SK-N-SH (cell line): ENCODE measurements around the gene MCF2L2. TPM values are rescaled to one million over a fixed set of nuclear protein-coding genes. Genes with fewer than 3 reads are reported as not detected.
A peak's percentile ranks its signal among the peaks of the same experiment; 100 is the strongest.

Source experiments
- CTCF ChIA-PET: fragments of 300-600, 350-600 bp; formaldehyde crosslinking; extraction: SDS; loops from one replicate; lab custom pipeline; 2021; lab: Yijun Ruan, JAX
- POLR2A ChIA-PET: fragments of 350-600 bp; sonication (Branson Sonifier 250); formaldehyde crosslinking; extraction: SDS; loops from one replicate; lab custom pipeline; 2020; ENCODE audit warnings: antibody characterized with exemption, inconsistent platforms; lab: Yijun Ruan, JAX
- DNase-seq: peaks from one replicate; pipeline ENCODE4 v3.0.0; 2012
- H2AFZ ChIP-seq: fragments of 200-600 bp; sonication (generic); 2 replicates; pipeline ENCODE4 v1.8.1; 2016; ENCODE audit warnings: antibody characterized with exemption, mild to moderate bottlenecking, low read depth
- H3F3A ChIP-seq: fragments of 200-600 bp; sonication (generic); replicated peaks from 2 replicates; pipeline ENCODE3; 2016; ENCODE audit warnings: antibody characterized with exemption, mild to moderate bottlenecking; ENCODE audit not compliant: insufficient read depth
- H3K27ac ChIP-seq, 2 experiments: fragments of 200-500 bp in 1 of 2; fragments of 200-600 bp in 1 of 2; sonication (Bioruptor generic) in 1 of 2; sonication (generic), shearing (Covaris generic) in 1 of 2; 2 replicates each; pipeline versions ENCODE4 v1.5.1 to v1.6.1; 2014 to 2016; ENCODE audit warnings: low read depth in 2 of 2, inconsistent platforms in 1 of 2, low read length in 1 of 2, mild to moderate bottlenecking in 1 of 2, mixed read lengths in 1 of 2
- H3K27me3 ChIP-seq: fragments of 200-600 bp; sonication (generic), shearing (Covaris generic); 2 replicates; pipeline ENCODE4 v1.6.1; 2016; ENCODE audit warnings: mixed run types; ENCODE audit not compliant: insufficient read depth
- H3K36me3 ChIP-seq, 2 experiments: fragments of 200-500 bp in 1 of 2; fragments of 200-600 bp in 1 of 2; sonication (Bioruptor generic) in 1 of 2; sonication (generic) in 1 of 2; replicated peaks in 1 of 2; 2 replicates each; pipeline versions ENCODE3 to v1.5.1; 2014 to 2016; ENCODE audit warnings: low read length in 1 of 2, mild to moderate bottlenecking in 1 of 2; ENCODE audit not compliant: insufficient read depth in 2 of 2, control insufficient read depth in 1 of 2
- H3K4me1 ChIP-seq, 2 experiments: fragments of 200-500 bp in 1 of 2; fragments of 200-600 bp in 1 of 2; sonication (Bioruptor generic) in 1 of 2; sonication (generic), shearing (Covaris generic) in 1 of 2; 2 replicates each; pipeline versions ENCODE4 v1.5.1 to v1.6.1; 2014 to 2016; ENCODE audit warnings: low read depth in 1 of 2, low read length in 1 of 2, mixed run types in 1 of 2; ENCODE audit not compliant: insufficient read depth in 2 of 2, control insufficient read depth in 1 of 2
- H3K4me2 ChIP-seq: fragments of 200-600 bp; sonication (generic), shearing (Covaris generic); 2 replicates; pipeline ENCODE4 v1.6.1; 2017; ENCODE audit warnings: mixed run types
- H3K4me3 ChIP-seq, 2 experiments: fragments of 200-500 bp in 1 of 2; fragments of 200-600 bp in 1 of 2; sonication (Bioruptor generic) in 1 of 2; sonication (generic), shearing (Covaris generic) in 1 of 2; 2 replicates each; pipeline versions ENCODE4 v1.5.1 to v1.8.1; 2014 to 2016; ENCODE audit warnings: low read depth in 2 of 2, inconsistent platforms in 1 of 2, low read length in 1 of 2, mild to moderate bottlenecking in 1 of 2, mixed read lengths in 1 of 2, moderate library complexity in 1 of 2
- H3K79me2 ChIP-seq: fragments of 200-600 bp; sonication (generic); 2 replicates; pipeline ENCODE4 v1.8.1; 2017; ENCODE audit warnings: mild to moderate bottlenecking; ENCODE audit not compliant: insufficient read depth
- H3K9ac ChIP-seq: fragments of 200-600 bp; sonication (generic); 2 replicates; pipeline ENCODE4 v1.6.1; 2017; ENCODE audit warnings: mixed run types
- H3K9me2 ChIP-seq: fragments of 200-600 bp; sonication (generic); 2 replicates; pipeline ENCODE4 v1.6.1; 2017; ENCODE audit warnings: mixed run types
- H3K9me3 ChIP-seq: fragments of 200-600 bp; sonication (generic); 2 replicates; pipeline ENCODE4 v1.6.1; 2017; ENCODE audit warnings: mixed run types, mild to moderate bottlenecking, moderate library complexity
- H4K20me1 ChIP-seq: fragments of 200-600 bp; sonication (generic); 2 replicates; pipeline ENCODE4 v1.6.1; 2017; ENCODE audit warnings: mild to moderate bottlenecking, mixed run types; ENCODE audit not compliant: insufficient read depth
- FOSL2 ChIP-seq: IDR thresholded peaks from 2 replicates; pipeline ENCODE4 v1.4.0; 2012; ENCODE audit warnings: low read depth, mild to moderate bottlenecking, moderate library complexity, borderline replicate concordance
- FOXM1 ChIP-seq: IDR thresholded peaks from 2 replicates; pipeline ENCODE4 v1.4.0; 2012; ENCODE audit warnings: low read depth, mild to moderate bottlenecking
- POLR2AphosphoS5 ChIP-seq: IDR thresholded peaks from 2 replicates; pipeline ENCODE4 v1.6.1; 2012; ENCODE audit warnings: low read depth, low read length
- RAD21 ChIP-seq: IDR thresholded peaks from 2 replicates; pipeline ENCODE4 v1.6.1; 2012; ENCODE audit warnings: mild to moderate bottlenecking, low read length
- RCOR1 ChIP-seq: fragments of 150-350 bp; IDR thresholded peaks from 2 replicates; pipeline ENCODE4 v1.6.1; 2017; ENCODE audit warnings: antibody characterized with exemption, low read length
- RXRA ChIP-seq: IDR thresholded peaks from 2 replicates; pipeline ENCODE4 v1.4.0; 2012; ENCODE audit warnings: low read depth, mild to moderate bottlenecking, borderline replicate concordance
- SIN3A ChIP-seq: IDR thresholded peaks from 2 replicates; pipeline ENCODE4 v1.6.1; 2012; ENCODE audit warnings: low read depth, mild to moderate bottlenecking, low read length, moderate library complexity, borderline replicate concordance
- TAF1 ChIP-seq: IDR thresholded peaks from 2 replicates; pipeline ENCODE4 v1.6.1; 2012; ENCODE audit warnings: low read depth, mild to moderate bottlenecking, low read length, moderate library complexity, borderline replicate concordance
- TCF12 ChIP-seq: IDR thresholded peaks from 2 replicates; pipeline ENCODE4 v1.4.0; 2012
- YY1 ChIP-seq: IDR thresholded peaks from 2 replicates; pipeline ENCODE4 v1.4.0; 2012; ENCODE audit warnings: low read depth, mild to moderate bottlenecking
- WGBS: methylation state at CpG from one replicate; pipeline ENCODE4 v1.1.6; 2017; ENCODE audit warnings: low lambda C conversion rate; 5-methylcytosine and 5-hydroxymethylcytosine counted together
- polyA plus RNA-seq, 3 experiments: library from polyadenylated mRNA; depleted of rRNA; stranded (reverse); fragments of >200 nt; gene quantifications; 2 replicates each; pipeline ENCODE4 v1.2.3, GENCODE V29; 2012
- TF ChIP-seq, protein P1 (sequence below): IDR thresholded peaks from 2 replicates; pipeline ENCODE4 v1.4.0; 2012; ENCODE audit warnings: low read depth
- TF ChIP-seq, protein P2 (sequence below): fragments of 150-350 bp; IDR thresholded peaks from 2 replicates; pipeline ENCODE4 v1.6.1; 2017; ENCODE audit warnings: antibody characterized with exemption, low read length, low read depth, borderline replicate concordance

The MCF2L2 gene
- polyA plus RNA-seq, 1 of the 3 experiments (the other 2 are of a cell fraction): 0.56 TPM

DNA sequence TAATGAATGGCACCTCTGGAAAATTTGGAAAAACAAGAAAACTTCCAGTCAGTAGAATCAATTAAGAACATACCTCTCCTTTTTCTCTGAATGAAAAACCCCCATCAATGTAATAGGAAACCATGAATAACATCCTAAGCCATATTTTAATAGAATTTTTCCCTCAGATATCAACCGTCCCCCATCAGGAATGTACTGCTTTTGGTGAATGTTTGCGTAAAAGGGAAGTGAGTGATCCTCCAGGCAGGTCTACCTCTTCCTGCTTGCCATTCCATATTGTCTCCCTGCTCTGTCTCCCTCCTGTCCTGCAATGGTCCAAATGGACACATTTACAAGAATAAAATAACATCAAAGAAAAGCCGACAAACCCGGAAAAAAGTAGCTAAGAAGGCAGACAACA is 296.7 kb downstream of the MCF2L2 start:
- Histone ChIP-seq H3K9me3 (peaks cover 11% of the 10 kb centered on the region; the same call in 1 of the 2 replicates), H4K20me1 (no peaks in the 10 kb centered on the region), H3K4me1 (peaks cover 0 to 12% of the 10 kb centered on the region in 2 experiments; a peak in 1 of 4 replicates), H3F3A (no peaks in the 10 kb centered on the region), H3K27ac (peak overlapping the region in 1 of 2 experiments; percentile 62; a peak in 2 of 4 replicates), H3K36me3 (no peaks in the 10 kb centered on the region), H3K9me2 (no peaks in the 10 kb centered on the region), H3K79me2 (no peaks in the 10 kb centered on the region), H3K27me3 (no peaks in the 10 kb centered on the region), H3K9ac (peak overlapping the region; percentile 44; the same call in 1 of the 2 replicates), H3K4me3 (peak overlapping the region in 1 of 2 experiments; percentile 13; a peak in 1 of 4 replicates), H2AFZ (peak overlapping the region; percentile 67), H3K4me2 (peak overlapping the region; percentile 47)
- TF ChIP-seq FOSL2: peak; percentile 30; the same call in 1 of the 2 replicates
- no peak for TF ChIP-seq RXRA
- peak; percentile 17; the same call in 1 of the 2 replicates for TF ChIP-seq TCF12
- no peak for TF ChIP-seq TAF1
- no peak for TF ChIP-seq SIN3A
- 27% methylated on average over 4 of the region's 4 CpGs for WGBS
- no peak for DNase-seq
- ChIA-PET CTCF (interaction anchor here (1.0 to 1.7 kb wide), 3 partner anchors 9 to 250 kb away, joined by 3 to 7 read pairs (median 4); no protein-coding TSS in a partner anchor), POLR2A (no interaction called here)

DNA sequence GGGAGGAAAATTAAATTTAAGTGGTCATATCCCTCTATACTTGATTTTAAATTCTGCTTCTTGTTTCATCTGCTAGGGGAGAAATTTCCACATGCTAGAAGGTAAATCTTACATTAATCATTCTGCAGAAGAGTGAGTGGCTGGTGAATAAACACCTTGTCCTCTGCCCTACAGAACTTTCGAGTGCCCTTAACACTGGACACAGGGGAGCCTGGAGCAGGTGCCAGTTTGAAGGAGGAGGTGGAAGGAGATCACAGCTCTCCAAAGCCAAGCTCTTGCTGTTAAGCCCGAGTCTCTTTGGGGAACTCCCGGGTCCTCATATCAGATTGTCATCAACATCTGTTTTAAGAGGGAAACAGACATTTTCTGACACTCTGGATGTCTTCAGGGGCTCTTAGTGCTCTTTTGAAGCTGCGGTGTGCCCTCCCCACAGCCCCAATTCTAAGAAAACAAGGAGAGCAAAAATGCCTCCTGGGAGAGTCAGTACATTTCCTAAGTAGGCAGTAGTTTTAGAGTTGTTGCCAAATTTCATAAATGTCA is 297.2 kb downstream of the MCF2L2 start:
- H2AFZ ChIP-seq: peak overlapping the region; percentile 67; the same call in 1 of the 2 replicates
- peak overlapping the region in 1 of 2 experiments; percentile 62; a peak in 2 of 4 replicates for H3K27ac ChIP-seq
- CTCF ChIA-PET: interaction anchor here (1.0 to 1.7 kb wide), 2 partner anchors 8 to 47 kb away, joined by 4 to 7 read pairs; no protein-coding TSS in a partner anchor
- peaks cover 11% of the 10 kb centered on the region; the same call in 1 of the 2 replicates for H3K9me3 ChIP-seq
- no peaks in the 10 kb centered on the region for H3K36me3 ChIP-seq
- TF ChIP-seq RCOR1: no peak
- TF ChIP-seq RAD21: no peak
- TF ChIP-seq FOXM1: no peak
- TF ChIP-seq, protein P1, sequence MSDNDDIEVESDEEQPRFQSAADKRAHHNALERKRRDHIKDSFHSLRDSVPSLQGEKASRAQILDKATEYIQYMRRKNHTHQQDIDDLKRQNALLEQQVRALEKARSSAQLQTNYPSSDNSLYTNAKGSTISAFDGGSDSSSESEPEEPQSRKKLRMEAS: no peak
- TF ChIP-seq, protein P2, sequence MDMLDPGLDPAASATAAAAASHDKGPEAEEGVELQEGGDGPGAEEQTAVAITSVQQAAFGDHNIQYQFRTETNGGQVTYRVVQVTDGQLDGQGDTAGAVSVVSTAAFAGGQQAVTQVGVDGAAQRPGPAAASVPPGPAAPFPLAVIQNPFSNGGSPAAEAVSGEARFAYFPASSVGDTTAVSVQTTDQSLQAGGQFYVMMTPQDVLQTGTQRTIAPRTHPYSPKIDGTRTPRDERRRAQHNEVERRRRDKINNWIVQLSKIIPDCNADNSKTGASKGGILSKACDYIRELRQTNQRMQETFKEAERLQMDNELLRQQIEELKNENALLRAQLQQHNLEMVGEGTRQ: no peak
- TF ChIP-seq POLR2AphosphoS5: no peak
- TF ChIP-seq YY1: no peak
- no peaks in the 10 kb centered on the region for H4K20me1 ChIP-seq
- H3K4me3 ChIP-seq: no peak overlapping the region
- H3K9ac ChIP-seq: peak overlapping the region; percentile 44; the same call in 1 of the 2 replicates
- DNase-seq: no peak
- no peaks in the 10 kb centered on the region for H3K79me2 ChIP-seq
- POLR2A ChIA-PET: no interaction called here
- 67% methylated on average over 2 of the region's 4 CpGs for WGBS
- H3K4me1 ChIP-seq: peaks cover 0 to 12% of the 10 kb centered on the region in 2 experiments; a peak in 1 of 4 replicates
- H3F3A ChIP-seq: no peaks in the 10 kb centered on the region
- H3K27me3 ChIP-seq: no peaks in the 10 kb centered on the region
- peak overlapping the region; percentile 47 for H3K4me2 ChIP-seq
- H3K9me2 ChIP-seq: no peaks in the 10 kb centered on the region
